ENCODE data around the gene AXIN2. TPM values are rescaled to one million over a fixed set of nuclear protein-coding genes. Genes with fewer than 3 reads are reported as not detected.

Gene AXIN2
- total RNA-seq, 4 donors from 2014 or later = 23.9 to 54.3 (median 42.8) TPM

GRCh38 chr17:65515959-65516948 lies 45.2 kb downstream of the AXIN2 start:
- Histone ChIP-seq H3K27me3 (no peaks in the 10 kb centered on the region), H3K36me3 (no peaks in the 10 kb centered on the region), H3K4me3 (replicated peaks in 1 of 3) (no peak overlapping the region), H3K27ac (peak overlapping the region in 2 of 3 donors; percentile 27 to 29), H3K4me1 (peaks cover 11 to 20% of the 10 kb centered on the region in 2 donors), H3K9me3 (no peaks in the 10 kb centered on the region)
- peak in 1 of 2 donors; percentile 28 for DNase-seq
- 44 to 50% methylated on average over 17 of the region's 17 CpGs for WGBS, 2 donors
- TF ChIP-seq POLR2A (IDR thresholded peaks at IDR 0.05) = no peak
- no peak for TF ChIP-seq CTCF (IDR thresholded peaks at IDR 0.05)
- intact Hi-C loops (cut with DNase I) = no loop called here

GRCh38 chr17:65515512-65515911 lies 45.9 kb downstream of the AXIN2 start:
- TF ChIP-seq CTCF (IDR thresholded peaks at IDR 0.05) = no peak
- no peak for TF ChIP-seq POLR2A (IDR thresholded peaks at IDR 0.05)
- Histone ChIP-seq H3K27ac (peak overlapping the region in 2 of 3 donors; percentile 27 to 29), H3K36me3 (no peaks in the 10 kb centered on the region), H3K4me1 (peaks cover 11 to 20% of the 10 kb centered on the region in 2 donors), H3K9me3 (no peaks in the 10 kb centered on the region), H3K4me3 (replicated peaks in 1 of 3) (no peak overlapping the region), H3K27me3 (no peaks in the 10 kb centered on the region)
- no peak for DNase-seq
- WGBS, 2 donors = 92 to 93% methylated on average over 6 of the region's 6 CpGs
- intact Hi-C loops (cut with DNase I) = no loop called here

GRCh38 chr17:65514541-65514940 lies 46.9 kb downstream of the AXIN2 start:
- intact Hi-C loops (cut with DNase I) = no loop called here

GRCh38 chr17:65514082-65514481 lies 47.4 kb downstream of the AXIN2 start:
- H3K9me3 ChIP-seq = no peaks in the 10 kb centered on the region
- no peak overlapping the region for H3K27ac ChIP-seq
- no peaks in the 10 kb centered on the region for H3K27me3 ChIP-seq
- no peaks in the 10 kb centered on the region for H3K36me3 ChIP-seq
- H3K4me1 ChIP-seq = peaks cover 11 to 20% of the 10 kb centered on the region in 2 donors
- H3K4me3 ChIP-seq (replicated peaks in 1 of 3) = no peak overlapping the region
- TF ChIP-seq CTCF (IDR thresholded peaks at IDR 0.05) (no peak), POLR2A (IDR thresholded peaks at IDR 0.05) (no peak)
- 76 to 89% methylated on average over 8 of the region's 8 CpGs for WGBS, 2 donors
- DNase-seq = no peak
- intact Hi-C loops (cut with DNase I) = no loop called here

More at GRCh38 chr17:65514541-65514940, 46.9 kb downstream of the AXIN2 start:
- Histone ChIP-seq H3K27me3 (no peaks in the 10 kb centered on the region), H3K36me3 (no peaks in the 10 kb centered on the region), H3K4me1 (peaks cover 11 to 20% of the 10 kb centered on the region in 2 donors), H3K4me3 (replicated peaks in 1 of 3) (no peak overlapping the region), H3K9me3 (no peaks in the 10 kb centered on the region), H3K27ac (no peak overlapping the region)
- 54 to 75% methylated on average over 5 of the region's 5 CpGs for WGBS, 2 donors
- DNase-seq = no peak
- TF ChIP-seq CTCF (IDR thresholded peaks at IDR 0.05) (no peak), POLR2A (IDR thresholded peaks at IDR 0.05) (no peak)

GRCh38 chr17:65511316-65511715 lies 50.1 kb downstream of the AXIN2 start:
- Histone ChIP-seq H3K27me3 (no peaks in the 10 kb centered on the region), H3K4me3 (replicated peaks in 1 of 3) (no peak overlapping the region), H3K36me3 (no peaks in the 10 kb centered on the region), H3K9me3 (no peaks in the 10 kb centered on the region), H3K27ac (no peak overlapping the region), H3K4me1 (peaks cover 10 to 16% of the 10 kb centered on the region in 2 donors)
- intact Hi-C loops (cut with DNase I) = no loop called here
- DNase-seq = no peak
- no peak for TF ChIP-seq POLR2A (IDR thresholded peaks at IDR 0.05)
- no peak for TF ChIP-seq CTCF (IDR thresholded peaks at IDR 0.05)
- 94% methylated on average over 3 of the region's 3 CpGs for WGBS, 2 donors

All from thyroid gland (tissue), 4 donors.